GM19438 (cell line): ENCODE data around the gene ZNF664.

Source experiments
- ATAC-seq: cut with Tn5 transposase; IDR thresholded peaks from one replicate; pipeline ENCODE4 v1.9.1; 2021; ENCODE audit warnings: low read depth; ENCODE audit not compliant: unreplicated experiment

ZNF664 gene

GRCh38 chr12:124006846-124007713, 34.1 kb downstream of the ZNF664 start:
- ATAC-seq: no peak

- ATAC-seq: no peak
Observed at GRCh38 chr12:124007826-124008570, 35.0 kb downstream of the ZNF664 start.

GRCh38 chr12:124008595-124008994, 35.6 kb downstream of the ZNF664 start:
- ATAC-seq: no peak

DNA sequence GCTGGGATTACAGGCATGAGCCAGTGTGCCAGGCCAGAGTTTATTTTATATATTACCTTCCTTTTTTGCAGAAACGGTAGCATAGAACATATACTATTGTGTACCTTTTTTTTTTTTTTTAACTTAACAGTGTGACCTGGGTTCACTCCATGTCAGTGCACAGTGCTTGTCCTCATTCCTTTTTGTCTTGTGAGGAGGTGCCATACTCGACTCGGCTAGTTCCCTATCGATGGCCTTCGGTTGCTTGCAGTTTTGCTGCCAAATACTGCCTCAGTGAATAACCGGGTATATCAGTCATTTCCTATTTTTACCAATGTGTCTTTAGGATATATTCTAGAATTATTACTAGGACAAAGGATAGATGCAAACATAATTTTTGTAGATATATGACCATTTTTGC, 36.8 kb downstream of the ZNF664 start:
- no peak for ATAC-seq

- no peak for ATAC-seq
Observed at GRCh38 chr12:124010687-124011086, 37.7 kb downstream of the ZNF664 start.

- no peak for ATAC-seq
Observed at GRCh38 chr12:124011435-124012115, 38.6 kb downstream of the ZNF664 start.

DNA sequence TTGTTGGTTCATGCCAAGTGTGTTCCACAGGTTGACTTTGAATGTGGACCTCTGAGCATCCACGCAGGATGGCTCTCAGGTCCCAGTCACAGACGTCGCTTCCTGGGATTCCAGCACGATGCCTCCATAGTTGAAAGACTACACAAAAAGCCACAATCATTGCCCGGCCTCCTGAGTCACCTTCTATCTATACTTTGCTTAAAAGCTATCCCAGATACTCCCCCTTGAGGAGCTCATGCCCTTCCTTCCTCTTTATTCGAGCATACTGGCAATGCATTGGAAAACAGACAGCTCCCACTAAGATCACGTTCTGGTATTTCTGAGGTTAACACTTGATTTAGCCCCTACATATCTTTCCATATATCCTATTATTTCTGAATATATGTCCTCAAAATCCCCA, 40.1 kb downstream of the ZNF664 start:
- no peak for ATAC-seq

GRCh38 chr12:124015494-124016461, 42.8 kb downstream of the ZNF664 start:
- ATAC-seq: no peak

- no peak for ATAC-seq
Observed at GRCh38 chr12:124017064-124017463, 44.0 kb downstream of the ZNF664 start.

GRCh38 chr12:124018539-124018938, 45.5 kb downstream of the ZNF664 start:
- ATAC-seq: no peak

GRCh38 chr12:124019115-124019514, 46.1 kb downstream of the ZNF664 start:
- ATAC-seq: no peak

GRCh38 chr12:124020514-124020949, 47.5 kb downstream of the ZNF664 start:
- no peak for ATAC-seq

DNA sequence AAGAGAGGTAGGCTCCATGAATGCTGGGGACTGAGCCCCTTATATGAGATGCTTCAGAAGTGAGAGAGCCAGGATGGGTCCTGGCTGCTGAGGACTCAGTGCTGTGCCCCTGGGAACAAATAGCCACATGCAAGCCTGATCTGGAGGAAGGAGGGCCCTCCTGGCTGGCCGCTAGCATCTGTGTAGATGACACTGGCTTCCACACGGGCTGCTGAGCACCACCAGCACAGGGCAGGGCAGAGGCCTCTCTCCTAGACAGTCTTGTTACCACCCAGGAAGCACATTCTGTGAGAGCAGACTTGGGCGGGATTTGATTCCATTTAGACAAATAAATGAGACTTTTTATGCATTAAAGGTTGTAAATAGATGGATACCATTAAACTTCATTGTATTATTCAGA, 48.0 kb downstream of the ZNF664 start:
- ATAC-seq: no peak

DNA sequence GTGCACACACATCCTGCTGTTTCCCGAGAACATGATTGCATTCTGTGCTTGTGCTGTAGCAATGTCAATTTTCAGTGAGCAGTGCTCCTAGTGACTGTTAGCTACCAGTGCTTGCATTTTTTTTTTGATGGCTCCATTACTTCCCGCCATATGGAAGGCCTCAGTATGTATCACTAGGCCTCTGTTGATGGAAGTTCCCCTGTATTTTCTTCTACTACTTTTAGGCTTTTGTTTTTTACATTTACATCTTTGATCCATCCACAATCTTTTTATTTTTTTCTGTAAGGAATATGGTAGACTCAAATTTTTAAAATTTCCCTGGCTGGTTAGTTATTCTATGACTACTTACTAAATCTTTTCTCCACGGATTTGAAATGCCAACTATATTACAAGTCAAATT, 49.1 kb downstream of the ZNF664 start:
- no peak for ATAC-seq

DNA sequence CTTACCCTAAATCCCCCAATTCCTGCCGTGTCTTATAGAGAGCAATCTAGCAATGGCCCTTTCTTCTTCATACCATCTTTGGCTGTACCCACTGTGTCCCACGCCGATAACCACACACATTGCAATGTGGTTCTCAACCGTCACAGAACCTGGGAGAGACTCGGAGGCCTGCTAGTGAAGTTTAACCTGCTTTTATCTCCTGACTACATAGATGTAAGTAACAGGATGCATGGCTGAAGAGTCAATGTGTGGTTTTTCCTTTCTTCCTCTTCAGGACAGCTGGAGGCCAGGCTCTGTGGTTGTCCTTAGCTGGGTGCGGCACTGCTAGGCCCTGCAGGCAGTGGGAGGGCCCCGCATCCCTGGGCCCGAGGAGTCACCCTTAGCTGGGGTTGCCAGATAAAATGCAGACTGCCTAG, 51.3 kb downstream of the ZNF664 start:
- no peak for ATAC-seq

DNA sequence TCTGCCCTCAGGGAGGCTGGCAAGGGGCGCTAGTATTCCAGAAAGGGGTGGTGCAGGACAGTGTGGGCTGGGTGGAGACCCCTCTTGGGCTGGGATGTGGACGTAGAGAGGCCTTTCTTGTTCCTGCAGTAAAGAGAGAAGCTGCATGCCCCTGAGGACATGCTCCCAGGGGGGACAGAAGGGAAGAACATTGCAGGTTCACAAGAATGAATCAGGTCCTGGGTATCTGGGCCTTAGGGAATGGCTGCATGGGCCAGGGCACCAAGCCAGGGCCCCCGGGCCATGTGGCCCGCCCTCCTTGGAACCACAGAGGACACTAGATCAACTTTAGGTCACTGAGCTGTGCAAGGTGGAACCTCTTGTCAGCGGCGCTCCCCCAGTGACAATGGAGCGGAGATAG, 51.8 kb downstream of the ZNF664 start:
- no peak for ATAC-seq

- no peak for ATAC-seq
Observed at GRCh38 chr12:124025661-124026060, 52.6 kb downstream of the ZNF664 start.

GRCh38 chr12:124026755-124027745, 54.0 kb downstream of the ZNF664 start:
- no peak for ATAC-seq
